SK-MEL-5 (cell line): ENCODE results near the gene VTI1A. TPM values are rescaled to one million over a fixed set of nuclear protein-coding genes. Genes with fewer than 3 reads are reported as not detected.

Source experiments
- DNase-seq: peaks from one replicate; pipeline ENCODE4 v3.0.0-alpha.2; 2016; ENCODE audit warnings: low read depth, low spot score
- in situ Hi-C: cut with HindIII; loops from 2 replicates; pipeline ENCODE4 v1.10.0; 2016; ENCODE audit warnings: low sequenced_read_pairs, high pct_unique_total_duplicates, low pct_unique_long_range_greater_than_20kb
- total RNA-seq: library from RNA; depleted of rRNA; stranded (reverse); fragments of >200 nt; shearing (Covaris generic); gene quantifications from 2 replicates; pipeline ENCODE4 v1.2.3, GENCODE V29; 2014

Gene VTI1A
- total RNA-seq, 1 experiment from 2014 or later: 52.4 TPM

- in situ Hi-C loops: no loop called here
- peak; percentile 77 for DNase-seq
Observed at GRCh38 chr10:112601214-112602090, 154.4 kb downstream of the VTI1A start.

- in situ Hi-C loops: no loop called here
- no peak for DNase-seq
Observed at GRCh38 chr10:112603062-112603461, 156.0 kb downstream of the VTI1A start.

- DNase-seq: no peak
- in situ Hi-C loops: no loop called here
Observed at GRCh38 chr10:112605063-112605462, 158.0 kb downstream of the VTI1A start.

- in situ Hi-C loops: no loop called here
- no peak for DNase-seq
Observed at GRCh38 chr10:112607506-112607905, 160.5 kb downstream of the VTI1A start.

GRCh38 chr10:112613620-112614019 lies 166.6 kb downstream of the VTI1A start:
- DNase-seq: no peak
- in situ Hi-C loops: no loop called here

GRCh38 chr10:112614072-112614471 lies 167.1 kb downstream of the VTI1A start:
- DNase-seq: no peak
- in situ Hi-C loops: no loop called here

GRCh38 chr10:112614586-112614985 lies 167.6 kb downstream of the VTI1A start:
- in situ Hi-C loops: no loop called here

GRCh38 chr10:112615269-112615668 lies 168.3 kb downstream of the VTI1A start:
- no peak for DNase-seq
- in situ Hi-C loops: no loop called here

More at GRCh38 chr10:112614586-112614985, 167.6 kb downstream of the VTI1A start:
- DNase-seq: peak; percentile 62

- no peak for DNase-seq
- in situ Hi-C loops: no loop called here
Observed at GRCh38 chr10:112616647-112617046, 169.6 kb downstream of the VTI1A start.

GRCh38 chr10:112618814-112619213 lies 171.8 kb downstream of the VTI1A start:
- DNase-seq: no peak
- in situ Hi-C loops: no loop called here

GRCh38 chr10:112619556-112619955 lies 172.5 kb downstream of the VTI1A start:
- no peak for DNase-seq
- in situ Hi-C loops: no loop called here

- in situ Hi-C loops: no loop called here
- DNase-seq: no peak
Observed at GRCh38 chr10:112622786-112623185, 175.8 kb downstream of the VTI1A start.

- DNase-seq: peak; percentile 45
- in situ Hi-C loops: no loop called here
Observed at GRCh38 chr10:112624546-112625048, 177.6 kb downstream of the VTI1A start.

GRCh38 chr10:112628951-112629609 lies 182.1 kb downstream of the VTI1A start:
- no peak for DNase-seq
- in situ Hi-C loops: no loop called here

- in situ Hi-C loops: no loop called here
- DNase-seq: peak; percentile 99
Observed at GRCh38 chr10:112631501-112632400, 184.7 kb downstream of the VTI1A start.

- in situ Hi-C loops: no loop called here
- peak; percentile 86 for DNase-seq
Observed at GRCh38 chr10:112634096-112634830, 187.2 kb downstream of the VTI1A start.

GRCh38 chr10:112637901-112638300 lies 190.9 kb downstream of the VTI1A start:
- in situ Hi-C loops: no loop called here
- DNase-seq: peak; percentile 90
